Liver (tissue), 3 donors: Measurements from ENCODE around the gene NHS.

Experiments used
- ATF3 ChIP-seq: IDR thresholded peaks from 2 replicates; pipeline ENCODE4 v1.6.1; 2016; ENCODE audit warnings: antibody characterized with exemption
- CTCF ChIP-seq: fragments of 150-350 bp; IDR thresholded peaks from 2 replicates; pipeline ENCODE4 v1.5.1; 2017; ENCODE audit warnings: improper control_type of control experiment, low read depth, low read length; ENCODE audit not compliant: missing input control
- EGR1 ChIP-seq, 2 donors: IDR thresholded peaks; 2 replicates each; pipeline ENCODE4 v1.6.1; 2016 to 2018; ENCODE audit warnings: antibody characterized with exemption in 2 of 2, low read depth in 2 of 2
- FOXA2 ChIP-seq: IDR thresholded peaks from 2 replicates; pipeline ENCODE4 v1.6.1; 2016; ENCODE audit warnings: antibody characterized with exemption
- GABPA ChIP-seq, 2 donors: IDR thresholded peaks in 1 of 2; conservative IDR thresholded peaks in 1 of 2; 2 replicates each; pipeline ENCODE4 v1.6.1; 2016; ENCODE audit warnings: antibody characterized with exemption in 2 of 2, mild to moderate bottlenecking in 1 of 2, moderate library complexity in 1 of 2
- HNF4A ChIP-seq, 2 donors: conservative IDR thresholded peaks; 2 replicates each; pipeline ENCODE4 v1.6.1; 2016; ENCODE audit warnings: antibody characterized with exemption in 2 of 2, mild to moderate bottlenecking in 2 of 2
- JUND ChIP-seq, 2 donors: IDR thresholded peaks; 2 replicates each; pipeline ENCODE4 v1.6.1; 2016; ENCODE audit warnings: antibody characterized with exemption in 2 of 2
- MAX ChIP-seq: IDR thresholded peaks from 2 replicates; pipeline ENCODE4 v1.6.1; 2016; ENCODE audit warnings: antibody characterized with exemption
- RAD21 ChIP-seq, 2 donors: IDR thresholded peaks; 2 replicates each; pipeline ENCODE4 v1.6.1; 2016; ENCODE audit warnings: antibody characterized with exemption in 2 of 2, mild to moderate bottlenecking in 2 of 2
- REST ChIP-seq: IDR thresholded peaks from 2 replicates; pipeline ENCODE4 v1.6.1; 2016; ENCODE audit warnings: antibody characterized with exemption, mild to moderate bottlenecking
- SP1 ChIP-seq: IDR thresholded peaks from 2 replicates; pipeline ENCODE4 v1.6.1; 2018; ENCODE audit warnings: antibody characterized with exemption, mild to moderate bottlenecking
- TAF1 ChIP-seq: conservative IDR thresholded peaks from 2 replicates; pipeline ENCODE4 v1.6.1; 2016; ENCODE audit warnings: antibody characterized with exemption, mild to moderate bottlenecking
- YY1 ChIP-seq: IDR thresholded peaks from 2 replicates; pipeline ENCODE4 v1.6.1; 2016; ENCODE audit warnings: antibody characterized with exemption, mild to moderate bottlenecking
- donor health status: healthy.
- donor health status: healthy.

GRCh38 chrX:17501746-17502145, 126.7 kb downstream of the NHS start:
- TF ChIP-seq RAD21 (IDR thresholded peaks at IDR 0.05) (no peak), EGR1 (IDR thresholded peaks at IDR 0.05; ENCODE audit: low read depth in 2 of 2) (no peak), CTCF (no peak), FOXA2 (no peak), TAF1 (no peak), MAX (no peak), SP1 (no peak), GABPA (IDR thresholded peaks at IDR 0.05 in 1 of 2, conservative IDR thresholded peaks at IDR 0.05 in 1 of 2) (no peak), ATF3 (no peak), HNF4A (conservative IDR thresholded peaks at IDR 0.05) (no peak), YY1 (no peak), REST (no peak), JUND (IDR thresholded peaks at IDR 0.05) (no peak)
